ENCODE data around the gene ANTXR1. TPM values are rescaled to one million over a fixed set of nuclear protein-coding genes. Genes with fewer than 3 reads are reported as not detected.
A peak's percentile ranks its signal among the peaks of the same experiment; 100 is the strongest.

Gene ANTXR1
- total RNA-seq, 4 donors from 2014 or later: 7.1 to 101 (median 15.8) TPM

DNA sequence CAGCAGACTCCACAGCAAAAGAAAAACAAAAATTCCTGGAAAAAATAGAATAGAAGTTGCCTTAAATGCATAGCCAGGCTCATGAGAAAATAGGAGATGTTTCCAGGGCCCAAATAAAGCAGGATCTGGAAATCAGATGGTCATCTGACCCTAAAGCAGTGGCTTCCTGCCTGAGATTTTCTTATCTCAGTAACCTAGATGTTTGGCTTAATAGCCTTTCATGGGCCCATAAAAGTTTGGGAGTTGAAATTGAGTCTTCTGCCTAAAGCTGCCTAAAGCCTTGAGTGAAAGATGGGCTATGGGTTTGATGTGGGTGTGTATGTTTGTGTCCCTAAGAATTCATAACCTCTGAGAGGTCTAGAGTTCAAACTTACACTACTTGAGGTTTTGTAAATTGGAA lies 149.1 kb downstream of the ANTXR1 start:
- H3K27ac ChIP-seq: peak overlapping the region in 3 of 4 donors; percentile 65 to 71 (median 70)
- H3K36me3 ChIP-seq: no peaks in the 10 kb centered on the region
- in situ Hi-C loops (cut with MboI; ENCODE audit: low pct_ligation_motif_present in 1 of 4, low pct_unique_long_range_greater_than_20kb in 1 of 4, low sequenced_read_pairs in 3 of 4) (no loop called here), intact Hi-C loops (cut with DNase I; ENCODE audit: low total_unique reads) (no loop called here)
- no peaks in the 10 kb centered on the region for H3K27me3 ChIP-seq
- H3K9me3 ChIP-seq: no peaks in the 10 kb centered on the region
- H3K4me1 ChIP-seq: peaks cover 15 to 44% (median 18%) of the 10 kb centered on the region in 4 donors
- TF ChIP-seq EP300 (IDR thresholded peaks at IDR 0.05; ENCODE audit: low read depth): no peak
- TF ChIP-seq POLR2A (IDR thresholded peaks at IDR 0.05): no peak
- TF ChIP-seq, protein P1, sequence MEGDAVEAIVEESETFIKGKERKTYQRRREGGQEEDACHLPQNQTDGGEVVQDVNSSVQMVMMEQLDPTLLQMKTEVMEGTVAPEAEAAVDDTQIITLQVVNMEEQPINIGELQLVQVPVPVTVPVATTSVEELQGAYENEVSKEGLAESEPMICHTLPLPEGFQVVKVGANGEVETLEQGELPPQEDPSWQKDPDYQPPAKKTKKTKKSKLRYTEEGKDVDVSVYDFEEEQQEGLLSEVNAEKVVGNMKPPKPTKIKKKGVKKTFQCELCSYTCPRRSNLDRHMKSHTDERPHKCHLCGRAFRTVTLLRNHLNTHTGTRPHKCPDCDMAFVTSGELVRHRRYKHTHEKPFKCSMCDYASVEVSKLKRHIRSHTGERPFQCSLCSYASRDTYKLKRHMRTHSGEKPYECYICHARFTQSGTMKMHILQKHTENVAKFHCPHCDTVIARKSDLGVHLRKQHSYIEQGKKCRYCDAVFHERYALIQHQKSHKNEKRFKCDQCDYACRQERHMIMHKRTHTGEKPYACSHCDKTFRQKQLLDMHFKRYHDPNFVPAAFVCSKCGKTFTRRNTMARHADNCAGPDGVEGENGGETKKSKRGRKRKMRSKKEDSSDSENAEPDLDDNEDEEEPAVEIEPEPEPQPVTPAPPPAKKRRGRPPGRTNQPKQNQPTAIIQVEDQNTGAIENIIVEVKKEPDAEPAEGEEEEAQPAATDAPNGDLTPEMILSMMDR (IDR thresholded peaks at IDR 0.05): no peak
- TF ChIP-seq POLR2AphosphoS5 (IDR thresholded peaks at IDR 0.05): no peak
- H3K4me3 ChIP-seq: no peak overlapping the region
- DNase-seq: no peak

DNA sequence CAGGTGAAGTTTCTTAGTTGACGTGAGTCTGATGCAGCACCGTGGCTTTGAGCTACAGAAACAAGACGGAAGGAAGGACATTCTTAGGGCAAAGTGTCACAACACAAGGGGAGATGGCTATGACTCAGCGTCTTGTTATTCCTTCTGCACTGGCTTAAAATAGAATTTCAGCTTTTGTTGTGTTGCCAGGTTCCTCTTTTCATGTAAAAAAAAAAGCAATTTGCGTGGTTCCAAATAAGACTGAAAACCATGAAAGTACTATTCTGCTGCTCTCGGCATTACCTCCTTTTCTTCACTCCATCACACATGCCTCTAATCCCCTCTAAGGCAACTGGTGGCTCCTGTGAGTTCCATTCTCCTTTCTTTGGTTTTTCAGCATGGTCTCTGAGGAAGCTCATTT lies 150.1 kb downstream of the ANTXR1 start:
- Histone ChIP-seq H3K4me1 (peaks cover 15 to 48% (median 18%) of the 10 kb centered on the region in 4 donors), H3K27ac (peak overlapping the region; percentile 65 to 75 (median 70)), H3K4me3 (no peak overlapping the region), H3K9me3 (no peaks in the 10 kb centered on the region), H3K36me3 (no peaks in the 10 kb centered on the region), H3K27me3 (no peaks in the 10 kb centered on the region)
- in situ Hi-C loops (cut with MboI; ENCODE audit: low pct_ligation_motif_present in 1 of 4, low pct_unique_long_range_greater_than_20kb in 1 of 4, low sequenced_read_pairs in 3 of 4) (no loop called here), intact Hi-C loops (cut with DNase I; ENCODE audit: low total_unique reads) (no loop called here)
- WGBS, 2 donors (ENCODE audit: low coverage in 1 of 2): 39 to 44% methylated on average over 6 of the region's 6 CpGs
- no peak for DNase-seq
- peak in 1 of 3 donors; percentile 42 for TF ChIP-seq POLR2AphosphoS5 (IDR thresholded peaks at IDR 0.05)
- TF ChIP-seq, protein P1 (IDR thresholded peaks at IDR 0.05): no peak

DNA sequence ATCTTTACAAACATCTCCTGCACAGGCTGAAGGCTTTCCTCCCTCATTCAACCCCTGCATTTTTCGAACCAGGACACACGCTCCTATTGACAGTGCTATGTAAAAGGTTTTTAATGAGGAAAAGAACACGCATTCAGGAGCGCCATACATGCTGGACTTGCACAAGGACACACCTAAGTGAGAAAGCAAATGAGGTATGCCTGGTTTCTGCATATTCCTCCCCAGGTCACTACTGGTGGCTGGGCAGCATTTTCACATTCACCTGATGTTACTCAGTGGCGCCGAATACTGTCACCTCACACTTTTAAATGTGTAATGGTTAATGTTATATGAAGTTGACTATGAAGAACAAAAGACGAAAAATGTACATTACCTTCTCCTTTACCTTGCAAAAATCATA lies 150.6 kb downstream of the ANTXR1 start:
- intact Hi-C loops (cut with DNase I; ENCODE audit: low total_unique reads): no loop called here
- WGBS, 2 donors (ENCODE audit: low coverage in 1 of 2): 78 to 94% methylated on average over 7 of the region's 7 CpGs
- peaks cover 17 to 48% (median 19%) of the 10 kb centered on the region in 4 donors for H3K4me1 ChIP-seq
- no peak for DNase-seq
- H3K4me3 ChIP-seq: no peak overlapping the region
- no peaks in the 10 kb centered on the region for H3K27me3 ChIP-seq
- TF ChIP-seq, protein P1 (IDR thresholded peaks at IDR 0.05): no peak
- TF ChIP-seq EP300 (IDR thresholded peaks at IDR 0.05; ENCODE audit: low read depth) (no peak), POLR2A (IDR thresholded peaks at IDR 0.05) (no peak), POLR2AphosphoS5 (IDR thresholded peaks at IDR 0.05) (no peak)
- H3K9me3 ChIP-seq: no peaks in the 10 kb centered on the region
- no peaks in the 10 kb centered on the region for H3K36me3 ChIP-seq
- H3K27ac ChIP-seq: peak overlapping the region; percentile 65 to 75 (median 70)
- in situ Hi-C loops (cut with MboI; ENCODE audit: low pct_ligation_motif_present in 1 of 4, low pct_unique_long_range_greater_than_20kb in 1 of 4, low sequenced_read_pairs in 3 of 4): no loop called here

DNA sequence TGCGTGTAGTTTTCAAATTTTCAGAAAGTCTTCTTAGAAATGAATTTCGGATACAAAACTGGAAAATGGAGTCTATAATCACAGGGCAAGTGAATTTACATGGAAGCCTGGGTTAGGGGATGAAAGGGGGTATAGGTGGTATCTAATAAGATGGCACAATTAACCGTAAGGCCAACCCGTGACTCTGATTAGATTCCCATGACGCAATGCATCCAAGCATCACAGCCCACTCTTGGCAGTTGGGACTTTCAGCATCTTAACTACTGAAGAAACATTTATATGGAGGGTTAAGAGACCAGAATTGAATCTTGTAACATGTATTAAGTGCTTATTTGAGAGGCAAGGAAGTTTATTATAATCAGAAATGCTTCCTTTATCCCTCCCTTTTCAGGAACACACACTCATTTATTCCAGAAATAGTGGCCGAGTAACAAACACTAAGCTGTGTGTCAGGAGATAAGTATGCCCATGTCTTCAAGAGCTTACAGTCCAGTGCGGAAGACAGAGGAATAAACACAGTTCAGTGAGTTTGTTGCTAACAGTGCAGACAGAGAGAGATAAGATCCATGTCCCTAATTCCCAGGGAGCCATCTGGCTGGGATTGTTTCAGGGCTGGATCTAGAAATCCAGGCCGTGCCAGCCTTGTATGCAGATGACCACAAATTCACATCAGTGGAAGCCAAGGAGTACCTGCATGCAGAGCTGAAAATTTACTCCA lies 151.2 kb downstream of the ANTXR1 start:
- Histone ChIP-seq H3K4me3 (no peak overlapping the region), H3K4me1 (peaks cover 17 to 48% (median 20%) of the 10 kb centered on the region in 4 donors), H3K27ac (peak overlapping the region; percentile 65 to 75 (median 70)), H3K9me3 (no peaks in the 10 kb centered on the region), H3K36me3 (no peaks in the 10 kb centered on the region), H3K27me3 (no peaks in the 10 kb centered on the region)
- intact Hi-C loops (cut with DNase I; ENCODE audit: low total_unique reads) (no loop called here), in situ Hi-C loops (cut with MboI; ENCODE audit: low pct_ligation_motif_present in 1 of 4, low pct_unique_long_range_greater_than_20kb in 1 of 4, low sequenced_read_pairs in 3 of 4) (no loop called here)
- DNase-seq: no peak
- TF ChIP-seq POLR2AphosphoS5 (IDR thresholded peaks at IDR 0.05) (peak in 2 of 3 donors; percentile 48), EP300 (IDR thresholded peaks at IDR 0.05; ENCODE audit: low read depth) (no peak)
- WGBS, 2 donors (ENCODE audit: low coverage in 1 of 2): 77 to 91% methylated on average over 5 to 8 of the region's 8 CpGs
